ENCODE results near the gene KDM5A. TPM values are rescaled to one million over a fixed set of nuclear protein-coding genes. Genes with fewer than 3 reads are reported as not detected.
"Not testable (repeated sequence)": the region's sequence is repeated elsewhere in the genome, so short reads cannot be mapped to it uniquely, and the experiment has no call there.

KDM5A gene
- total and polyA plus RNA-seq, 10 of the 15 experiments (the other 5 are each of a cell fraction or from before 2014, with no cell fraction given), result 9.0 to 59.9 (median 27.7) TPM

GRCh38 chr12:370739-371485 is 18.2 kb downstream of the KDM5A start:
- SMC1A ChIA-PET (ENCODE audit: uncharacterized antibody, unreplicated experiment); H3K27ac ChIP-seq (ENCODE audit: control insufficient read depth, insufficient read depth); in situ Hi-C loops (cut with MboI); H3K9me3 ChIP-seq (replicated peaks; ENCODE audit: control insufficient read depth, insufficient read depth, low read length); ATAC-seq; H3K9ac ChIP-seq (ENCODE audit: control insufficient read depth, insufficient read depth, low read length); FAIRE-seq; POLR2A ChIA-PET; H3K4me2 ChIP-seq (ENCODE audit: control insufficient read depth, insufficient read depth); BruUV-seq (replicated peaks); H3K4me1 ChIP-seq (ENCODE audit: control insufficient read depth, insufficient read depth, low read length); H2AFZ ChIP-seq (ENCODE audit: control insufficient read depth, low read depth, low read length); DNase-seq (ENCODE audit: low read depth, low spot score); intact Hi-C loops (cut with micrococcal nuclease; ENCODE audit: unreplicated experiment); H3K4me3 ChIP-seq; RAD21 ChIA-PET (ENCODE audit: unreplicated experiment); H3K79me2 ChIP-seq (ENCODE audit: control insufficient read depth, insufficient read depth, low read length); CTCF ChIA-PET; H4K20me1 ChIP-seq (ENCODE audit: control insufficient read depth, insufficient read depth); H3K27me3 ChIP-seq (replicated peaks in 1 of 2; ENCODE audit: control insufficient read depth in 2 of 2, insufficient read depth in 2 of 2, low read length in 1 of 2): not testable (repeated sequence)
- 97% methylated on average over 5 of the region's 5 CpGs for WGBS (ENCODE audit: insufficient coverage, insufficient replicate concordance, low lambda C conversion rate, missing lambda C conversion rate)
- H3K36me3 ChIP-seq (ENCODE audit: control insufficient read depth in 2 of 2, insufficient read depth in 2 of 2, low read length in 1 of 2), result peaks cover 2 to 14% of the 10 kb centered on the region in 2 experiments; a peak in 3 of 4 replicates

GRCh38 chr12:367972-368371 is 21.1 kb downstream of the KDM5A start:
- WGBS (ENCODE audit: insufficient coverage, insufficient replicate concordance, low lambda C conversion rate, missing lambda C conversion rate), result 95% methylated on average over 1 of the region's 1 CpG

More at GRCh38 chr12:367972-368371, 21.1 kb downstream of the KDM5A start:
- Histone ChIP-seq H3K9me3 (replicated peaks; ENCODE audit: control insufficient read depth, insufficient read depth, low read length) (peaks cover 8% of the 10 kb centered on the region), H3K9ac (ENCODE audit: control insufficient read depth, insufficient read depth, low read length) (no peak overlapping the region), H3K27ac (ENCODE audit: control insufficient read depth, insufficient read depth) (no peak overlapping the region), H3K79me2 (ENCODE audit: control insufficient read depth, insufficient read depth, low read length) (no peaks in the 10 kb centered on the region), H4K20me1 (ENCODE audit: control insufficient read depth, insufficient read depth) (no peaks in the 10 kb centered on the region), H3K27me3 (replicated peaks in 1 of 2; ENCODE audit: control insufficient read depth in 2 of 2, insufficient read depth in 2 of 2, low read length in 1 of 2) (no peaks in the 10 kb centered on the region), H3K36me3 (ENCODE audit: control insufficient read depth in 2 of 2, insufficient read depth in 2 of 2, low read length in 1 of 2) (peaks cover 3 to 27% of the 10 kb centered on the region in 2 experiments), H3K4me1 (ENCODE audit: control insufficient read depth, insufficient read depth, low read length) (no peaks in the 10 kb centered on the region), H3K4me2 (ENCODE audit: control insufficient read depth, insufficient read depth) (no peak overlapping the region), H3K4me3 (no peak overlapping the region), H2AFZ (ENCODE audit: control insufficient read depth, low read depth, low read length) (no peak overlapping the region)
- ChIA-PET CTCF (interaction anchor here (0.6 kb wide), 1 partner anchor 8 kb away, joined by 3 read pairs; no protein-coding TSS in a partner anchor), SMC1A (ENCODE audit: uncharacterized antibody, unreplicated experiment) (interaction anchor here (0.6 kb wide), 1 partner anchor 44 kb away, joined by 4 read pairs; no protein-coding TSS in a partner anchor), RAD21 (ENCODE audit: unreplicated experiment) (no interaction called here), POLR2A (no interaction called here)
- intact Hi-C loops (cut with micrococcal nuclease; ENCODE audit: unreplicated experiment), result no loop called here
- BruUV-seq (replicated peaks), result no TSS peak
- FAIRE-seq (no peak), DNase-seq (ENCODE audit: low read depth, low spot score) (no peak), ATAC-seq (no peak)
- TF ChIP-seq NR2C1 (IDR thresholded peaks at IDR 0.05) (no peak), SP1 (IDR thresholded peaks at IDR 0.05; ENCODE audit: low read depth, low read length) (no peak)
- in situ Hi-C loops (cut with MboI), result no loop called here
